ENCODE data around the gene TELO2. TPM values are rescaled to one million over a fixed set of nuclear protein-coding genes. Genes with fewer than 3 reads are reported as not detected.

Gene TELO2
- total RNA-seq, 1 experiment from 2014 or later, result 65.4 TPM

DNA sequence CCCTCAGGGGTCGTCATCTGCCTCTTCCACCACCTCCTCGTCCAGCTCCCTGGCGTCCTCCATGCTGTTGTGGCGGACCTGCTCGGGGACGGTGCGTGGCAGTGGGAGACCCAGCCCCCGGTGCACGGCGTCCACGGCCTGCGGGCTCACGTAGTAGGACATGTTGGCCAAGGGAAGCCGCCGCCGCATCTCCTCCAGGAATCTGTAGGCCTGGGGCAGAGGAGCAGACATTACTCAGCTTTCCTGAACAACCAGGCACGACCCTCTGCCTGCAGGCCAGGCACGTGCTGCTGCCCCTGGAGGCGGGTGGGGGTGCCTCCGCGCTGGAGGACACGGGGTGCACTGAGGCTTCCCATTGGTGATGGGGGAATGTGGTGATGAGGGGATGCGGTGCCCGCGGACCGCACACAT, 17.8 kb downstream of the TELO2 start:
- no peak overlapping the region for H3K4me3 ChIP-seq (ENCODE audit: low read depth in 2 of 2, low read length in 2 of 2)
- no peaks in the 10 kb centered on the region for H3K4me1 ChIP-seq (ENCODE audit: control insufficient read depth, insufficient read depth, low read length)
- no peaks in the 10 kb centered on the region for H3K36me3 ChIP-seq (ENCODE audit: control insufficient read depth, insufficient read depth, low read length)
- ATAC-seq (no peak), DNase-seq (ENCODE audit: low read depth, low spot score) (no peak)
- no peak overlapping the region for H3K27ac ChIP-seq (ENCODE audit: low read length)
- BruUV-seq (replicated peaks), result no TSS peak
- no peaks in the 10 kb centered on the region for H3K27me3 ChIP-seq (ENCODE audit: control insufficient read depth, insufficient read depth, low read length)
- no peaks in the 10 kb centered on the region for H3K9me3 ChIP-seq (ENCODE audit: control insufficient read depth, insufficient read depth, low read depth, low read length)
- intact Hi-C loops (cut with micrococcal nuclease; ENCODE audit: unreplicated experiment) (no loop called here), in situ Hi-C loops (cut with HindIII; ENCODE audit: low pct_unique_long_range_greater_than_20kb, low sequenced_read_pairs) (no loop called here)
- TF ChIP-seq REST (IDR thresholded peaks at IDR 0.05; ENCODE audit: insufficient read depth in 1 of 2, low read depth in 2 of 2, low read length in 1 of 2) (no peak), TCF7L2 (IDR thresholded peaks at IDR 0.05; ENCODE audit: low read depth, low read length) (no peak), POLR2AphosphoS5 (IDR thresholded peaks at IDR 0.05; ENCODE audit: low read depth, low read length) (no peak), SIN3A (IDR thresholded peaks at IDR 0.05; ENCODE audit: borderline replicate concordance, insufficient read depth, low read depth, low read length) (no peak), CTCF (IDR thresholded peaks at IDR 0.05) (no peak)
- ChIA-PET CTCF (no interaction called here), POLR2A (no interaction called here)

GRCh38 chr16:1511662-1512569, 18.8 kb downstream of the TELO2 start:
- Histone ChIP-seq H3K9me3 (ENCODE audit: control insufficient read depth, insufficient read depth, low read depth, low read length) (no peaks in the 10 kb centered on the region), H3K27ac (ENCODE audit: low read length) (no peak overlapping the region), H3K4me1 (ENCODE audit: control insufficient read depth, insufficient read depth, low read length) (no peaks in the 10 kb centered on the region), H3K36me3 (ENCODE audit: control insufficient read depth, insufficient read depth, low read length) (no peaks in the 10 kb centered on the region), H3K27me3 (ENCODE audit: control insufficient read depth, insufficient read depth, low read length) (no peaks in the 10 kb centered on the region), H3K4me3 (ENCODE audit: low read depth in 2 of 2, low read length in 2 of 2) (no peak overlapping the region)
- no peak for DNase-seq (ENCODE audit: low read depth, low spot score)
- intact Hi-C loops (cut with micrococcal nuclease; ENCODE audit: unreplicated experiment), result no loop called here
- CTCF ChIA-PET, result no interaction called here
- POLR2A ChIA-PET, result no interaction called here
- peak; percentile 18 for ATAC-seq
- TF ChIP-seq POLR2AphosphoS5 (IDR thresholded peaks at IDR 0.05; ENCODE audit: low read depth, low read length) (no peak), REST (IDR thresholded peaks at IDR 0.05; ENCODE audit: insufficient read depth in 1 of 2, low read depth in 2 of 2, low read length in 1 of 2) (no peak)
- no TSS peak for BruUV-seq (replicated peaks)
- in situ Hi-C loops (cut with HindIII; ENCODE audit: low pct_unique_long_range_greater_than_20kb, low sequenced_read_pairs), result no loop called here
